HAP-1 (cell line): ENCODE results near the gene ZNF813.
"Not testable (repeated sequence)": the region's sequence is repeated elsewhere in the genome, so short reads cannot be mapped to it uniquely, and the experiment has no call there.

ENCODE experiments used
- DNase-seq, 2 experiments: peaks; one replicate each; pipeline ENCODE4 v3.0.0-alpha.2; 2016 to 2020; ENCODE audit warnings: low spot score in 2 of 2
- H3K27me3 ChIP-seq: fragments of 250-450 bp; sonication (Bioruptor Pico); 2 replicates; pipeline ENCODE4 v1.5.1; 2020; ENCODE audit warnings: low read depth, mild to moderate bottlenecking, moderate library complexity
- H3K36me3 ChIP-seq: fragments of 250-450 bp; sonication (Bioruptor Pico); replicated peaks from 2 replicates; pipeline ENCODE4 v1.5.1; 2020; ENCODE audit warnings: mild to moderate bottlenecking
- H3K4me1 ChIP-seq: fragments of 250-450 bp; sonication (Bioruptor Pico); 2 replicates; pipeline ENCODE4 v1.5.1; 2020; ENCODE audit warnings: mild to moderate bottlenecking
- H3K4me3 ChIP-seq: fragments of 250-450 bp; sonication (Bioruptor Pico); 2 replicates; pipeline ENCODE4 v1.5.1; 2020; ENCODE audit warnings: mild to moderate bottlenecking, moderate library complexity
- H3K9me3 ChIP-seq: fragments of 250-450 bp; sonication (Bioruptor Pico); 2 replicates; pipeline ENCODE4 v1.5.1; 2020; ENCODE audit warnings: mild to moderate bottlenecking, moderate library complexity
- in situ Hi-C: fragments of 300-500 bp; cut with MboI; formaldehyde crosslinking; loops from 3 replicates; pipeline ENCODE4 v1.14.3; 2020; ENCODE audit warnings: low sequenced_read_pairs, inconsistent platforms, mixed read lengths

The ZNF813 gene

DNA sequence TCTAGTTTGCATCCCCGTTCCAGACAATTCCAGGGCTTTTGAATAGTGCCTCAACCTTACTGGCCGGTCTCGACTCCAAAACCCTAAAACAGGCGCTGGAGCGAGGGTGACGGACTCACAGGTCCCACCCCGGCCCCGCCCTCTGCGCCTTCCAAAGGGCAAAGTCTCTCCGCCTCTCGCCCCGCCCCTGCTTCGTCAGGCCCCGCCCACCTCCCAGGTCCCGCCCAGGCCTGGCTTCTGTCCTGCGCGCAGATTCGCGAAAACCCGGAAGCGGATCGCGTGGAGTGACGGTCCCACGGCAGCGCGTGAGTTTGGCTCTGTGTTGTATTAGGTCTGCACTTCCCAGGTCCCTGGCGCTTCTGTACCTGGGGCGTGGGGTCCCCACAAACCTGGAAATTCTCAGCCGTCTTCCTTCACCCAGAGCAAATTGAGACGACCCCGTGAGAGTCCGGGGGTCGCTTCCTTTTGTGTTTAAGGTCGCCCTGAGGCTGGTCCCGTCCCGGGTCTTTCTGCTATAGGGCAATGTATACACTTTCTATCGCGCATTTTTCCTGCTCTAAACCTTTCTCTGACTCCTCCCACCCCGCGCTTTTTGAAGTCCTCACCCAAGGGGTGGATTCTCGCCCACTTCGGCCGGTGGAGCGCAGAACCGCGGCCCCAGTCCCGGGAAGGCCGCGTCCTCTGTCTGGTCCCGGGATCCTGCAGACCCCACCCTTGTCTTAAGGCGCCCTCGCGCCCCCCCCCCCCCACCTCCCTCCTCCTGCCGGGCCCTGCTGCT, at the start of gene ZNF813:
TSS of gene ZNF813 (plus strand) at position 249 of the 778 bp plus-strand sequence. CDS start 16,090 bp downstream, outside the sequence.
- Histone ChIP-seq H3K36me3 (no peaks in the 10 kb centered on the region), H3K9me3 (no peaks in the 10 kb centered on the region), H3K27me3 (no peaks in the 10 kb centered on the region), H3K4me3 (peak within 1 kb of the TSS; percentile 75), H3K4me1 (peaks cover 11% of the 10 kb centered on the region)
- in situ Hi-C loops = no loop called here
- DNase-seq = peak; percentile 84 to 98

DNA sequence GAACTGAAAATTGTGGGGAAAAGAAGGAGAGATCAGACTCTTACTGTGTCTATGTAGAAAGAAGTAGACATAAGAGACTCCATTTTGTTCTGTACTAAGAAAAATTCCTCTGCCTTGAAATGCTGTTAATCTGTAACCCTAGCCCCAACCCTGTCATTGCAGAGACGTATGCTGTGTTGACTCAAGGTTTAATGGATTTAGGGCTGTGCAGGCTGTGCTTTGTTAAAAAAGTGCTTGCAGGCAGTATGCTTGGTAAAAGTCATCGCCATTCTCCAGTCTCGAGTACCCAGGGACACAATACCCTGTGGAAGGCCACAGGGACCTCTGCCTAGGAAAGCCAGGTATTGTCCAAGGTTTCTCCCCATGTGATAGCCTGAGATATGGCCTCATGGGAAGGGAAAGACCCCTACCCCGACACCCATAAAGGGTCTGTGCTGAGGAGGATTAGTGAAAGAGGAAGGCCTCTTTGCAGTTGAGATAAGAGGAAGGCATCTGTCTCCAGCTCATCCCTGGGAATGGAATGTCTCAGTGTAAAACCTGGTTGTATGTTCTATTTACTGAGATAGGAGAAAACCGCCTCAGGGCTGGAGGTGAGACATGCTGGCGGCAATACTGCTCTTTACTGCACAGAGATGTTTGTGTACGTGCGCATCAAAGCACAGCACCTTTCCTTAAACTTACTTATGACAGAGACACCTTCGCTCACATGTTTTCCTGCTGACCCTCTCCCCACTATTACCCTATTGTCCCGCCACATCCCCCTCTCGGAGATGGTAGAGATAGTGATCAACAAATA, 46.8 kb upstream of the ZNF813 start:
- H3K4me1 ChIP-seq, DNase-seq, H3K9me3 ChIP-seq, H3K27me3 ChIP-seq, H3K36me3 ChIP-seq, H3K4me3 ChIP-seq, in situ Hi-C loops: not testable (repeated sequence)

DNA sequence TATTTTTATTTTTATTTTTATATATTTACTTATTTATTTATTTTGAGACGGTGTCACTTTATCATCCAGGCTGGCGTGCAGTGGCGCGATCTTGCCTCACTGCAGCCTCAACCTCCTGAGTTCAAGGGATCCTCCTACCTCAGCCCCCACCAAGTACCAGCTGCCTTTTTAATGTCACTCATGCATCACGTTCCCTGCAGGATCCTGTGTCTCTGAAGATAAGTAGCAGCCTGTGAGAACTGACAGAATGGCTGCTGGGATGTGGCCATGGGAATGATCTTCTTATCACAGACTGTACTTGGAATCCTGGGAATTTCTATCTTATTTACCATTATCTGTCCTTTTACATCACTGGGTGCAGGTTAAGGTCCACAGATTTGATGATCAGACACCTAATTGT, 45.0 kb upstream of the ZNF813 start:
- no peak overlapping the region for H3K4me3 ChIP-seq
- no peaks in the 10 kb centered on the region for H3K27me3 ChIP-seq
- DNase-seq = no peak
- H3K9me3 ChIP-seq = no peaks in the 10 kb centered on the region
- in situ Hi-C loops = no loop called here
- no peaks in the 10 kb centered on the region for H3K36me3 ChIP-seq
- no peaks in the 10 kb centered on the region for H3K4me1 ChIP-seq

DNA sequence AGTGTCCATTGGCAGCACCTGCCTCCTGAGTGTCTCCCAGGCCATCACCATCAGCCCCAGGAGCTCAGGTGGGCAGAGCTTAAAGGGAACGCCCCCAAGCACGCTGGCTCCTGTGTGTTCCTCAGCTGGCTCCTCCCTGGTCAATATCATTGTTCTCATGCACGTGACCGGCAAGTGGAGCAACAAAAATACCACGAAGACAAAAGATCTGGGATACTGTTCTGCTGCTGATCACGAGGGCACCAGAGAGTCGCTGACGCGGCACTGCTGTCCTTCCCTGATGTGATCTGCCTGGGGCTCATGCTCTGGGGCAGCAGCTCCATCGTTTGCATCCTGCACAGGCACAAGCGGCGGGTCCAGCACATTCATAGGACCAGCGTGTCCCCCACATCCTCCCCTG, 44.5 kb upstream of the ZNF813 start:
- H3K4me1 ChIP-seq, H3K36me3 ChIP-seq, H3K27me3 ChIP-seq, H3K9me3 ChIP-seq, DNase-seq, in situ Hi-C loops, H3K4me3 ChIP-seq: not testable (repeated sequence)

- H3K4me1 ChIP-seq, H3K27me3 ChIP-seq, H3K4me3 ChIP-seq, H3K9me3 ChIP-seq, in situ Hi-C loops, H3K36me3 ChIP-seq: not testable (repeated sequence)
- DNase-seq = peak in 1 of 2 experiments; percentile 40
These were observed 43.9 kb upstream of the ZNF813 start for GRCh38 chr19:53423680-53424079.

GRCh38 chr19:53424968-53425597, 42.5 kb upstream of the ZNF813 start:
- H3K36me3 ChIP-seq = no peaks in the 10 kb centered on the region
- H3K4me1 ChIP-seq = no peaks in the 10 kb centered on the region
- H3K9me3 ChIP-seq = no peaks in the 10 kb centered on the region
- no peaks in the 10 kb centered on the region for H3K27me3 ChIP-seq
- in situ Hi-C loops = loop anchor here (5.0 kb wide), 2 partner anchors 92 to 322 kb away; no protein-coding TSS in a partner anchor
- H3K4me3 ChIP-seq = no peak overlapping the region
- peak; percentile 58 to 84 for DNase-seq

GRCh38 chr19:53431399-53432087, 36.0 kb upstream of the ZNF813 start, which contains the start of gene ZNF761:
ZNF761 (plus strand) TSS chr19:53431984; CDS start chr19:53447269, 15,285 bp downstream.
- DNase-seq = peak; percentile 82 to 96
- no peaks in the 10 kb centered on the region for H3K9me3 ChIP-seq
- peaks cover 6% of the 10 kb centered on the region for H3K4me1 ChIP-seq
- in situ Hi-C loops = no loop called here
- no peaks in the 10 kb centered on the region for H3K27me3 ChIP-seq
- peak within 1 kb of the TSS; percentile 68 for H3K4me3 ChIP-seq
- H3K36me3 ChIP-seq = peaks cover 22% of the 10 kb centered on the region

DNA sequence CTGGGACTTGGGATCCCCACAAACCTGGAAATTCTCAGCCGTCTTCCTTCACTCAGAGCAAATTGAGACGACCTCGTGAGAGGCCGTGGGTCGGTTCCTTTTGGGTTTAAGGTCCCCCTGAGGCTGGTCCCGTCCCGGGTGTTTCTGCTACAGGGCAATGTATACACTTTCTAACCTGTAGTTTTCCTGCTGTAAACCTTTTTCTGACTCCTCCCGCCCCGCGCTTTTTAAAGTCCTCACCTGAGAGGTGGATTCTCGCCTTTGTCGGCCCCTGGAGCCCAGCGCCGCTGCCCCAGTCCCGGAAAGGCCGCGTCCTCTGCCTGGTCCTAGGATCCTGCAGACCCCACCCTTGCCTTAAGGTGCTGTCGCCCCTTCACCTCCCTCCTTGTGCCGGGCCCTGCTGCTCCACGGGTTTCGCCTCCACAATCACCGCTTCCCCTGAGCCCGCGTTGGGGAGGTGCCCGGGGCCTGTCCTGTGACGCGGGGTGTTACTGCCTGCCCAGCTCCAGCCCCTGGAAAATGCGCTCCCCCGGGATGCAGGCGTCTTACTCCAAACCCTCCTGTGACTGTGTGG, 35.4 kb upstream of the ZNF813 start:
- Histone ChIP-seq H3K4me1 (peaks cover 6% of the 10 kb centered on the region), H3K27me3 (no peaks in the 10 kb centered on the region), H3K36me3 (peaks cover 25% of the 10 kb centered on the region), H3K9me3 (no peaks in the 10 kb centered on the region), H3K4me3 (peak overlapping the region; percentile 68)
- in situ Hi-C loops = no loop called here
- peak in 1 of 2 experiments; percentile 61 for DNase-seq

DNA sequence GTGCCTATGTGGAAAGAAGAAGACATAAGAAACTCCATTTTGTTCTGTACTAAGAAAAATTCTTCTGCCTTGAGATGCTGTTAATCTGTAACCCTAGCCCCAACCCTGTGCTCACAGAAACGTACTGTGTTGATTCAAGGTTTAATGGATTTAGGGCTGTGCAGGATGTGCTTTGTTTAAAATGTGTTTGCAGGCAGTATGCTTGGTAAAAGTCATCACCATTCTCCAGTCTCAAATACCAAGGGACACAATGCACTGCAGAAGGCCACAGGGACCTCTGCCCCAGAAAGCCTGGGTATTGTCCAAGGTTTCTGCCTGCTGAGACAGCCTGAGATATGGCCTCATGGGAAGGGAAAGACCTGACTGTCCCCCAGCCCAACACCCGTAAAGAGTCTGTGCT, 23.7 kb upstream of the ZNF813 start:
- DNase-seq, H3K4me3 ChIP-seq, in situ Hi-C loops, H3K27me3 ChIP-seq, H3K4me1 ChIP-seq, H3K9me3 ChIP-seq: not testable (repeated sequence)
- peaks cover 42% of the 10 kb centered on the region for H3K36me3 ChIP-seq

- H3K4me3 ChIP-seq, H3K4me1 ChIP-seq, H3K27me3 ChIP-seq, DNase-seq, in situ Hi-C loops, H3K9me3 ChIP-seq: not testable (repeated sequence)
- peaks cover 41% of the 10 kb centered on the region for H3K36me3 ChIP-seq
These were observed 20.3 kb upstream of the ZNF813 start for GRCh38 chr19:53447196-53447595.

DNA sequence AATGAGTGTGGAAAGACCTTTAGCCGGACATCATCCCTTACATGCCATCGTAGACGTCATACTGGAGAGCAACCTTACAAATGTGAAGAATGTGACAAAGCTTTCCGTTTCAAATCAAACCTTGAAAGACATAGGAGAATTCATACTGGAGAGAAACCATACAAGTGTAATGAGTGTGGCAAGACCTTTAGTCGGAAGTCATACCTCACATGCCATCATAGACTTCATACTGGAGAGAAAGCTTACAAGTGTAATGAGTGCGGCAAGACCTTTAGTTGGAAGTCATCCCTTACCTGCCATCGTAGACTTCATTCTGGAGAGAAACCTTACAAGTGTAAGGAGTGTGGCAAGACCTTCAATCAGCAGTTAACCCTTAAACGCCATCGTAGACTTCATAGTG, 11.7 kb upstream of the ZNF813 start:
- Histone ChIP-seq H3K36me3 (peaks cover 35% of the 10 kb centered on the region), H3K4me1 (no peaks in the 10 kb centered on the region), H3K27me3 (no peaks in the 10 kb centered on the region), H3K9me3 (peaks cover 14% of the 10 kb centered on the region), H3K4me3 (no peak overlapping the region)
- no peak for DNase-seq
- in situ Hi-C loops = no loop called here

DNA sequence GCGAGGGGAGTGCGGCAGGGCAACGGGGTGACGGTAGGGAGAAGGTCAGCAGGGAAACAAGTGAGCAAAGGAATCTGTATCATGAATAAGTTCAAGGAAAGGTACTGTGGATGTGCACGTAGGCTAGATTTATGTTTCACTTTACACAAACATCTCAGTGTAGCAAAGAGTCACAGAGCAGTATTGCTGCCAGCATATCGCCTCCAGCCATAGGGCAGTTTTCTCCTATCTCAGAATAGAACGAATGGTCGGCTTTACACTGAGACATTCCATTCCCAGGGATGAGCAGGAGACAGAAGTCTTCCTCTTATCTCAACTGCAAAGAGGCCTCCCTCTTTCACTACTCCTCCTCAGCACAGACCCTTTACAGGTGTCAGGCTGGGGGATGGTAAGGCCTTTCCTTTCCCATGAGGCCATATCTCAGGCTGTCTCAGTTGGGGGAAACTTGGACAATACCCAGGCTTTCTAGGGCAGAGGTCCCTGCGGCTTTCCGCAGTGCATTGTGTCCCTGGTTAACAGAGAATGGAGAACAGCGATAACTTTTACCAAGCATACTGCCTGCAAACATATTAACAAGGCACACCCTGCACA, 7.3 kb upstream of the ZNF813 start:
- H3K4me1 ChIP-seq, H3K36me3 ChIP-seq, H3K4me3 ChIP-seq, DNase-seq, H3K27me3 ChIP-seq, in situ Hi-C loops: not testable (repeated sequence)
- H3K9me3 ChIP-seq = peaks cover 14% of the 10 kb centered on the region

DNA sequence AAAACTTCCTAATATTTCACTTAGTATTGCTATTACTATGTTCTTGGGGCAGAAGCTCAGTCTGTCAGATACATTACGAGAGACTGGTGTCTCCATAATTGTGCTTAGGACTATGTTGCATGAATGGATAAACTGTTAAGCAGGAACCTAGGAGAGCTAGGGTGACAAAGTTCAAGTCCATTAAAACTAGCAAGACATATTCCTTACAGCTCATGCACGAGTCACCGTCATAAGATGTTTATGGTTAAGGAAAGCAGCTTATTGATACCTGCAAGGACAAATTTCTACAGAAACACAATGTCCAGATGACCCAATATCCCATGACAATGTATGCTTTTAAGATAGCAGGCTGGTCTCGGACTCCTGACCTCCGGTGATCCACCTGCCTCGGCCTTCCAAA, 5.7 kb upstream of the ZNF813 start:
- H3K4me1 ChIP-seq = no peaks in the 10 kb centered on the region
- in situ Hi-C loops = no loop called here

More for the DNA sequence above, 5.7 kb upstream of the ZNF813 start:
- Histone ChIP-seq H3K4me3 (no peak overlapping the region), H3K9me3 (peaks cover 14% of the 10 kb centered on the region), H3K36me3 (no peaks in the 10 kb centered on the region), H3K27me3 (no peaks in the 10 kb centered on the region)
- DNase-seq = no peak
